ENCODE results near the gene ASH1L.

Gene ASH1L

GRCh38 chr1:155471891-155472290 is 90.7 kb downstream of the ASH1L start:
- DNase-seq (ENCODE audit: low read depth) = no peak
- no peak for TF ChIP-seq CTCF (IDR thresholded peaks at IDR 0.05; ENCODE audit: insufficient read depth, low read depth, low read length, missing control alignments)
- H3K4me3 ChIP-seq (ENCODE audit: low read length) = no peak overlapping the region

GRCh38 chr1:155471026-155471425 is 91.6 kb downstream of the ASH1L start:
- H3K4me3 ChIP-seq (ENCODE audit: low read length) = no peak overlapping the region
- no peak for TF ChIP-seq CTCF (IDR thresholded peaks at IDR 0.05; ENCODE audit: insufficient read depth, low read depth, low read length, missing control alignments)
- DNase-seq (ENCODE audit: low read depth) = no peak

GRCh38 chr1:155466996-155467395 is 95.6 kb downstream of the ASH1L start:
- DNase-seq (ENCODE audit: low read depth) = peak; percentile 83
- no peak for TF ChIP-seq CTCF (IDR thresholded peaks at IDR 0.05; ENCODE audit: insufficient read depth, low read depth, low read length, missing control alignments)

GRCh38 chr1:155466617-155466972 is 96.0 kb downstream of the ASH1L start:
- TF ChIP-seq CTCF (IDR thresholded peaks at IDR 0.05; ENCODE audit: insufficient read depth, low read depth, low read length, missing control alignments) = no peak
- H3K4me3 ChIP-seq (ENCODE audit: low read length) = no peak overlapping the region
- no peak for DNase-seq (ENCODE audit: low read depth)

More at GRCh38 chr1:155466996-155467395, 95.6 kb downstream of the ASH1L start:
- H3K4me3 ChIP-seq (ENCODE audit: low read length) = no peak overlapping the region

- TF ChIP-seq CTCF (IDR thresholded peaks at IDR 0.05; ENCODE audit: insufficient read depth, low read depth, low read length, missing control alignments) = no peak
- H3K4me3 ChIP-seq (ENCODE audit: low read length) = no peak overlapping the region
- peak; percentile 64 for DNase-seq (ENCODE audit: low read depth)
Measured at GRCh38 chr1:155463865-155464650, 98.5 kb downstream of the ASH1L start.

- H3K4me3 ChIP-seq (ENCODE audit: low read length) = no peak overlapping the region
- DNase-seq (ENCODE audit: low read depth) = no peak
- no peak for TF ChIP-seq CTCF (IDR thresholded peaks at IDR 0.05; ENCODE audit: insufficient read depth, low read depth, low read length, missing control alignments)
Measured at GRCh38 chr1:155458111-155458510, 104.5 kb downstream of the ASH1L start.

GRCh38 chr1:155457266-155457665 is 105.3 kb downstream of the ASH1L start:
- no peak for DNase-seq (ENCODE audit: low read depth)
- H3K4me3 ChIP-seq (ENCODE audit: low read length) = no peak overlapping the region
- TF ChIP-seq CTCF (IDR thresholded peaks at IDR 0.05; ENCODE audit: insufficient read depth, low read depth, low read length, missing control alignments) = no peak
